ENCODE data around the gene TEKT3.

Gene TEKT3

DNA sequence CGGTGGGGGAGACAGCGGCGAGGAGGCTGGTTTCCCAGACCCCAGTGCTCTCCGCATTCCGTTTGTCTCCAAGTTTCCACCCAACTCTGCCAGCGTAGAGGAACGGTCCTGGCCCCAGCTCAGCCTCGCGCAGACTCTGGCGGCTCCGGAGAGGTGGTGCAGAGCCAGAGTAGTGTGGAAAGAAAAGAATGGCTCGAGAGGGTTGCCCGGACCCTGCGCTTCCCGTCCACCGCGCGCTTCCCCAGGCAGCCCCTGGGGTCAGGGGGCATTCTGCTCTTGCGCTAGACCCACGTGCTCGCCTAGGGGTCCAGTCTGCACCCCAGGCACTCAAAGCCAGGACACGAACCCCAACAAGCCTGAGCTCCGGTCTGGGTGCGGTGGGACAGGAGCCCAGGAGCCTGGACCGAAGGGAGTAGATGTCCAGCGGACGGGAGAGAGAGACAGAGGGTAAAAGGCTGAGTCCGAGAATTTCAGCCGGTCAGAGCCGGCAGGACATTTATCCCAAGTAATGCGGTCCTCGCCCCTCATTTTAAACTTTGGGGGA is 80.1 kb downstream of the TEKT3 start:
- Histone ChIP-seq H3K27ac (ENCODE audit: extremely low read depth, low read depth, low read length) (no peak overlapping the region; the same call in 1 of the 2 replicates), H3K4me3 (ENCODE audit: low read depth, low read length) (peak overlapping the region; percentile 78), H3K4me1 (ENCODE audit: control insufficient read depth, insufficient read depth, low read length) (peaks cover 7% of the 10 kb centered on the region), H3K36me3 (ENCODE audit: control insufficient read depth in 2 of 2, insufficient read depth in 1 of 2, low read length in 2 of 2) (peaks cover 1 to 16% of the 10 kb centered on the region in 2 experiments; a peak in 2 of 3 replicates), H3K9me3 (ENCODE audit: control insufficient read depth, insufficient read depth, low read depth, low read length) (no peaks in the 10 kb centered on the region)
- POLR2A ChIA-PET, result interaction anchor here (0.5 kb wide), 1 partner anchor 228 kb away, joined by 5 read pairs; no protein-coding TSS in a partner anchor
- CTCF ChIA-PET, result interaction anchor here (0.6 to 6.7 kb wide), 5 partner anchors 13 to 248 kb away, joined by 3 to 73 read pairs (median 3); no protein-coding TSS in a partner anchor
- TF ChIP-seq PRDM10 (tag by site-specific recombination; IDR thresholded peaks at IDR 0.05) (peak; percentile 30), SP3 (tag by site-specific recombination; IDR thresholded peaks at IDR 0.05) (no peak), GFI1B (tag by site-specific recombination; IDR thresholded peaks at IDR 0.05) (no peak), ZNF560 (tag by site-specific recombination; IDR thresholded peaks at IDR 0.05; ENCODE audit: borderline replicate concordance) (no peak), ZBTB48 (tag by site-specific recombination; IDR thresholded peaks at IDR 0.05) (peak; percentile 10; the same call in 1 of the 2 replicates), ZNF600 (tag by site-specific recombination; IDR thresholded peaks at IDR 0.05) (peak; percentile 69; the same call in 1 of the 2 replicates), ZSCAN4 (tag by site-specific recombination; IDR thresholded peaks at IDR 0.05) (no peak)
- TF ChIP-seq, protein P1, sequence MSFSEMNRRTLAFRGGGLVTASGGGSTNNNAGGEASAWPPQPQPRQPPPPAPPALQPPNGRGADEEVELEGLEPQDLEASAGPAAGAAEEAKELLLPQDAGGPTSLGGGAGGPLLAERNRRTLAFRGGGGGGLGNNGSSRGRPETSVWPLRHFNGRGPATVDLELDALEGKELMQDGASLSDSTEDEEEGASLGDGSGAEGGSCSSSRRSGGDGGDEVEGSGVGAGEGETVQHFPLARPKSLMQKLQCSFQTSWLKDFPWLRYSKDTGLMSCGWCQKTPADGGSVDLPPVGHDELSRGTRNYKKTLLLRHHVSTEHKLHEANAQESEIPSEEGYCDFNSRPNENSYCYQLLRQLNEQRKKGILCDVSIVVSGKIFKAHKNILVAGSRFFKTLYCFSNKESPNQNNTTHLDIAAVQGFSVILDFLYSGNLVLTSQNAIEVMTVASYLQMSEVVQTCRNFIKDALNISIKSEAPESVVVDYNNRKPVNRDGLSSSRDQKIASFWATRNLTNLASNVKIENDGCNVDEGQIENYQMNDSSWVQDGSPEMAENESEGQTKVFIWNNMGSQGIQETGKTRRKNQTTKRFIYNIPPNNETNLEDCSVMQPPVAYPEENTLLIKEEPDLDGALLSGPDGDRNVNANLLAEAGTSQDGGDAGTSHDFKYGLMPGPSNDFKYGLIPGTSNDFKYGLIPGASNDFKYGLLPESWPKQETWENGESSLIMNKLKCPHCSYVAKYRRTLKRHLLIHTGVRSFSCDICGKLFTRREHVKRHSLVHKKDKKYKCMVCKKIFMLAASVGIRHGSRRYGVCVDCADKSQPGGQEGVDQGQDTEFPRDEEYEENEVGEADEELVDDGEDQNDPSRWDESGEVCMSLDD (tag by site-specific recombination; IDR thresholded peaks at IDR 0.05), result 0 out of 2 replicates have a peak, but pooled peaks have one; percentile 27

GRCh38 chr17:15260376-15261257 is 80.8 kb downstream of the TEKT3 start:
- Histone ChIP-seq H3K27ac (ENCODE audit: extremely low read depth, low read depth, low read length) (peak overlapping the region; percentile 86), H3K4me3 (ENCODE audit: low read depth, low read length) (peak overlapping the region; percentile 78), H3K36me3 (ENCODE audit: control insufficient read depth in 2 of 2, insufficient read depth in 1 of 2, low read length in 2 of 2) (peaks cover 5 to 22% of the 10 kb centered on the region in 2 experiments; a peak in 2 of 3 replicates), H3K4me1 (ENCODE audit: control insufficient read depth, insufficient read depth, low read length) (peaks cover 7% of the 10 kb centered on the region), H3K9me3 (ENCODE audit: control insufficient read depth, insufficient read depth, low read depth, low read length) (no peaks in the 10 kb centered on the region)
- CTCF ChIA-PET, result interaction anchor here (0.6 to 6.7 kb wide), 7 partner anchors 12 to 1112 kb away, joined by 3 to 92 read pairs (median 5); no protein-coding TSS in a partner anchor
- POLR2A ChIA-PET, result interaction anchor here (0.5 kb wide), 1 partner anchor 229 kb away, joined by 5 read pairs; no protein-coding TSS in a partner anchor
- TF ChIP-seq BCL11A (tag by site-specific recombination; IDR thresholded peaks at IDR 0.05; ENCODE audit: low read depth), result no peak
- peak; percentile 80 for TF ChIP-seq SP2 (tag by site-specific recombination; IDR thresholded peaks at IDR 0.05)
- 0 out of 2 replicates have a peak, but pooled peaks have one; percentile 20 for TF ChIP-seq PRDM4 (tag by site-specific recombination; IDR thresholded peaks at IDR 0.05)
- TF ChIP-seq ZNF626 (tag by site-specific recombination; IDR thresholded peaks at IDR 0.05), result peak; percentile 57; the same call in 1 of the 2 replicates
- TF ChIP-seq ZNF571 (tag by site-specific recombination; IDR thresholded peaks at IDR 0.05), result no peak
- peak; percentile 80; the same call in 1 of the 2 replicates for TF ChIP-seq ZEB2 (tag by site-specific recombination; IDR thresholded peaks at IDR 0.05)
- TF ChIP-seq ZNF2 (tag by site-specific recombination; IDR thresholded peaks at IDR 0.05), result 0 out of 2 replicates have a peak, but pooled peaks have one; percentile 36
- peak; percentile 67 for TF ChIP-seq ZBTB20 (tag by site-specific recombination; IDR thresholded peaks at IDR 0.05)
- peak; percentile 96 for TF ChIP-seq SCRT2 (tag by site-specific recombination; IDR thresholded peaks at IDR 0.05)
- TF ChIP-seq CTCF (tag by site-specific recombination; IDR thresholded peaks at IDR 0.05), result peak; percentile 12; the same call in 1 of the 2 replicates
- no peak for TF ChIP-seq ZNF514 (tag by site-specific recombination; IDR thresholded peaks at IDR 0.05)
